Stimulated activated CD8-positive, alpha-beta memory T cell treated with anti-CD3 and anti-CD28 coated beads, Interleukin-4, amount 100 ng/mL, for 4 hours (primary cell): ENCODE measurements around the gene GOLGA7B.
"Not testable (repeated sequence)": the region's sequence is repeated elsewhere in the genome, so short reads cannot be mapped to it uniquely, and the experiment has no call there.

ENCODE experiments used
- DNase-seq, 2 donors: peaks; one replicate each; pipeline ENCODE4 v3.0.0-alpha.2; 2020; ENCODE audit warnings: low read depth in 2 of 2, low spot score in 1 of 2

The GOLGA7B gene

GRCh38 chr10:97831259-97831658, 18.4 kb upstream of the GOLGA7B start:
- DNase-seq, result no peak

DNA sequence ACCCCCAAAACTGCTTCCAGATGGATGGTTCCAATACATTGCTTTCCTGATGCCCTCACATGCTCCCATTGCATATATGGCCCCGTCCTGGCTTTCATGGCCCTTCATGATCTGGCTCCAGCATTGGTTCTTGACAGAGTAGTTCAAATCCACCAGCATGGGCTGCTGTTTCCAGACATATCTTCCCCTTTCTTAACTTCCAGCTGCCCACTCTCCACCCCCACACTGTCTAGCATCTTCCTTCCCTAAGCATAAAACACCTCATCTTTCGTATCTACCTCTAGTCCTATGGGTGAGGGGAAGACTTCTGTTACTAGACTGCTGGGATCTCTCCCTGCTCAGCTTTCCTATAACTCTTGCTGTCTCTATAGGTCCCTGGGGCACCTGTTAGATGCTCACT, 13.2 kb upstream of the GOLGA7B start:
- no peak for DNase-seq

DNA sequence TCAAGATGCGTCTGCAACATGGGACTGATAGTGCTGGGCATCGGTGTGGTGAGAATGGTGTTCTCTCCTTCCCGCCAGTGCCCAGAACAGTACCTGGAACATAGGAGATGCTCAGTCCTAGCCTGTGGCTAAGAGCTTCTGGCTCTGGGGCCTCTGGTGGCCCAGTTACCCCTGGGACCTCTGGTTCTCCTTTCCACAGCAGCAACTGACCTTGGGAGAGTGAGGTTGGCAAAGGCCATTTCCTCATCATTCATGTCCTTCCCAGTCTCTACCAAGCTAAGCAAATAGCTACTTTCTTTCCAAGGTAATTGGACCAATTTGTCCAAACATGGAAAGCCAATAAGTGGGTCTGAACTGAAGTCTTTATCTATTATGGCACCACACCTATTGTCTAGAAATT, 11.6 kb upstream of the GOLGA7B start:
- DNase-seq, result no peak

GRCh38 chr10:97841166-97841565, 8.5 kb upstream of the GOLGA7B start:
- not testable (repeated sequence) for DNase-seq

DNA sequence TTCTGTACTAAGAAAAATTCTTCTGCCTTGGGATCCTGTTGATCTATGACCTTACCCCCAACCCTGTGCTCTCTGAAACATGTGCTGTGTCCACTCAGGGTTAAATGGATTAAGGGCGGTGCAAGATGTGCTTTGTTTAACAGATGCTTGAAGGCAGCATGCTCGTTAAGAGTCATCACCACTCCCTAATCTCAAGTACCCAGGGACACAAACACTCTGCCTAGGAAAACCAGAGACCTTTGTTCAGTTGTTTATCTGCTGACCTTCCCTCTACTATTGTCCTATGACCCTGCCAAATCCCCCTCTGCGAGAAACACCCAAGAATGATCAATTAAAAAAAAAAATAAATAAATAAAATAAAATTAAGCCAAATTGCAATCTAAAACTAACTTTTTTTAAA, 7.5 kb upstream of the GOLGA7B start:
- not testable (repeated sequence) for DNase-seq

GRCh38 chr10:97842656-97843280, 6.9 kb upstream of the GOLGA7B start:
- no peak for DNase-seq

- no peak for DNase-seq
These were observed 6.4 kb upstream of the GOLGA7B start for GRCh38 chr10:97843281-97843671.

- DNase-seq, result not testable (repeated sequence)
These were observed 5.7 kb upstream of the GOLGA7B start for GRCh38 chr10:97843972-97844371.

GRCh38 chr10:97844678-97845077, 5.0 kb upstream of the GOLGA7B start:
- DNase-seq, result no peak

GRCh38 chr10:97849103-97849686, 448 bp upstream of the GOLGA7B start:
- DNase-seq, result no peak

DNA sequence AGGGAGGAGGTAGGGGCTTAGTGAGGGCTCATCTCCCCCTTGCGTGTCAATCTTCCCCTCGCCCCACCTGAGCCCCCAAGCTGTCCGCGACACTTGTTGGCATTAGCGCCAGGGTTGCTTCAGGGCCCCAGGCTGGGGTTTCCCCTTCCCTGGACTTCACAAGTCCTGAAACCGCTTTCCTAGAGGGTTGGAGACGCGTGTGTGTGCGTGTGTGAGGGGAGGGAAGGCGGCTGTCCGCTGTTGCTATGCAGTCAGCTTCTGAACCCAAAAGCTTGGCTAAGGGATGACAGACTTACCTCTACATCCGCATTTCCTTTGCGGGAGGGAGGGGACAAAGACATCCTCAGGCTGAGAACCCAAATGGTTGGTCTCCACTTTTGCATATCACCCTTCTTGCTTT, 803 bp downstream of the GOLGA7B start:
- DNase-seq, result no peak

DNA sequence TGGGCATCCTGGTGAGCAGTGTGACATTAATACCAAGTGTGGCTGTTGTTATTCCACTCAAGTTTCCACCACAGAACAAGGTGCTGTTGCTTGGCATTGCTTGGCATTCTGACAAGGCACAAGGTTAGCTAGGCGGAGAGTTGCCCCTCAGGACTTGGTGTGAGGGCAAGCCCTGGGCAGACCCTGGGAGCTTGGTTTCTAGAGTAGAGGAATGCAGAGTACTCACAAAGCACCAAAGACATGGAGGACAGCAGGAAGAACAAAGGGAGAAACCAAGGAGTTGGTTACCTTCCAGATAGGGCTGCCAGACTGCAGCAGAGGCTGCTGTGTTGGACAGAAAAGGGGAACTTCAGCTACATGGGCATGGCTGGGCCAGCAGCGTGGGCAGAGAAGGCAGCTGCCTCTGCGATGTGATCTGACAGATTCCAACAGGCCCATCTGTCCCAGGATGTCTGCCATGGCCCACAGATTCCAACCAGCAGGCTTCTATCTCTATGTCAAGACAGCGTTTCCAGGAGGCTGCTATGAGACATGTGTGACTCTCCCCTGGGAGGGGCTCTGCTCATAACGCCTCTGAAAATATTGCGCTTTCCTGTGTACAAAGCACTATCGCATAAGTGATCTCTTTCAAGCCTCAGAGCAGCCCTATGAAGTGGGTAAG, 1.8 kb downstream of the GOLGA7B start:
- no peak for DNase-seq

GRCh38 chr10:97852277-97852676, 2.6 kb downstream of the GOLGA7B start:
- DNase-seq, result no peak

GRCh38 chr10:97852840-97853405, 3.3 kb downstream of the GOLGA7B start:
- DNase-seq, result no peak

GRCh38 chr10:97854743-97855142, 5.1 kb downstream of the GOLGA7B start:
- no peak for DNase-seq

DNA sequence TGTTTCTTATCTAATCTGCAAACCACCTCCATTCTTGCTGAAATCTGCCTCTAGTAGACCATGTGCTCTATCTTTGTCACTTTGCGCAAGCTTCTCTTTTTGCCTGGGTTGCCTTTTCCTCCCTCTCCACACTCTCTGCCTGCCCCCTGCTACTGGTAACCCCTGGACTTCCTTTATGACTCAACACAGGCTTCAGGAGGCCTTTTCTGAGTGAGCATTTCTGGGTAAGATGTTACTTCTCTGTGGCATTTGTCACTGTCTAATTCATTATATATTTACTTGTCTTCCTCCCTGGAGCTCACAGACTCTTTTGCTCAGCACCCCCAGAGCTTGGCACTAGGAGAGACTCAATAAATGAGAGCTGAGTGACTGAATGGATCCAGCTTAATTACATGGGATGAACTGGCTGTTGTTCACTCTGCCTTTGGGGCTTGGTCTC, 8.4 kb downstream of the GOLGA7B start:
- no peak for DNase-seq

DNA sequence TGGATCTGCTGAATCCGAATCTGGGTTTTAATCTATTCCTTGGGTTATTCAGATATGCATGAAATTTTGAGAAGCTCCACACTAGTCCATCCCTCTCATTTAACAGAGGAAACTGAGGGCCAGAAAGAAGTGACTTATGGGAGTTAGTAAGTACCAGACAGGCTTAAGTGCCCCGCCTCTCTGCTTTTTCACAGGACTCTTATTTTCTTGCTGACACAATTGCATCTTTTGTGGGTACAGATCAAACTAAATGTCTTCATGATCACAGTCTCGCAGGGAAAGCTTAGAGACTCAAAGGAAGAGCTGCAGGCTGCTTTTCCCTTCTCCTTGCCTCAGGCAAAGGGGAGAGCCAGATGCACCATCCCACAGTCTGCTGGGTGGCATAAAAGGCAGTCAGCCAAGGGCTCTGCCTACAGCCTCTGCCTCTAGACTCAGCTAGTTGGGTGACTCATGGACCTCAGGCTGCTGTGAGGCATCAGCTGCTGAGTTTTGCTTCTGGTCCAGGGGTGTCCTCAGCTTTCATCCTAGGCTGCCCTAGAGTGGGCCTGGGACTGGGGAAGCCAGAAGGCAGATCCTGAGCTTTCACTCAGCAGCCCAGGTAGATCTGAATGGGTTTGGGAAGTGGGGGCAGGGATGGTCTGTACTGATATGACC, 11.6 kb downstream of the GOLGA7B start:
- DNase-seq, result no peak

- DNase-seq, result no peak
These were observed 12.3 kb downstream of the GOLGA7B start for GRCh38 chr10:97861924-97862323.

- DNase-seq, result no peak
These were observed 14.2 kb downstream of the GOLGA7B start for GRCh38 chr10:97863808-97864207.

DNA sequence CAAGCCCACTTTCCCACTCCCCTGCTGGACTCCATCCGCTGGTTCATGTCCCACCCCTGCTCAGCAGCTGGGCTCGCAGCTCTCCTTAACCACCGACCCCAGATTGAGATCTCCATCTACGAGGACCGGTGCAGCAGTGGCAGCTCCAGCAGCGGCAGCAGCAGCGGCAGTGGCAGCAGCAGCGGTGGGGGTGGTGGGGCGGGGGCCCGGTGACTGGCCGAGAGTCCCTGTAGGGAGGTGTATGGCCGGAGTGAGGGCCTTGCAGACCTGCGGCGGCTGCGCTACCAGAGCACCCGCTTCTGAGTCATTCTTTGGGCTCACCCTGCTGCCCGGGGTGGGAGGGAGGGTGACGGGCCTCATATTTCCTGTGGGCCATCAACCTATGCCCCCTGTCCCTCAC, 15.8 kb downstream of the GOLGA7B start:
- DNase-seq, result no peak

DNA sequence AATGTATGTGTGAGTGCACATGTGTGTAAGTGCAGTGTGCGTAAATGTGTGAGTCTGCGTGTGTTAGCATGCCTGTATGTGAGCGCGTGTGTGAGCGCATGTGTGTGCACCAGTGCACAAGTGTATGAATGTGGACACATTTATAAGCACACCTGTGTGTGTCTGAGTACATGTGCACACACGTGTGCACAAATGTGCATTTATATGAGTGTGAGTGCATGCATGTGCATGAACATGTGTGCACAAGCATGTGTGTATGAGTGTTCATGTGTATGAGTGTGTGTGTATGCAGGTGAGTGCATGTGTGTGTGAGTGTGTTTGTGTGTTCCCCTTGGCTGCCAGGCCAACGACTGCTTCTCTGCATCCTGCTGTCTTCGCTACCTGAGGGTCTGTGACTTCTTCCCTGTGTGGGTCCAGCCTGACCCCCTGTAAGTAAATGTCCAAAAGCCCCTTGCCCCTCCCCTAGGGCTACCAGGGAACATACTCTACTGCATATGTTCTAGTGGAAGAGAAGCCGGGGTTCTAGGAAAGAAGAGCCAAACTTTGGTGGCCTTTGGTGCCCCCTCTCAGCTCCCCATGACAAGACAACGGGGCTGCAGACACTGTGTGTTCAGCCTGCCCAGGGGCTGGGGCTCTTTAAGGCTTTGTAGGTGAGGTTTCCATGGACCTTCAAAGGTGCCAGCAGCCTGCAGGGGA, 17.0 kb downstream of the GOLGA7B start:
- DNase-seq, result no peak
